Transverse colon (tissue), 4 donors: ENCODE measurements around the gene CEP63. TPM values are rescaled to one million over a fixed set of nuclear protein-coding genes. Genes with fewer than 3 reads are reported as not detected.
A peak's percentile ranks its signal among the peaks of the same experiment; 100 is the strongest.

Experiments
- DNase-seq: peaks from one replicate; pipeline ENCODE4 v3.0.0-alpha.2; 2019
- H3K27ac ChIP-seq, 4 donors: fragments of 200-600 bp; sonication (generic); 2 replicates each; pipeline ENCODE4 v1.5.1; 2016 to 2018; ENCODE audit warnings: inconsistent platforms in 4 of 4
- H3K27me3 ChIP-seq: fragments of 200-600 bp; sonication (generic); 2 replicates; pipeline ENCODE4 v1.5.1; 2017; ENCODE audit warnings: inconsistent platforms
- H3K36me3 ChIP-seq, 4 donors: fragments of 200-600 bp; sonication (generic); 2 replicates each; pipeline ENCODE4 v1.5.1; 2017 to 2019; ENCODE audit warnings: inconsistent platforms in 4 of 4
- H3K4me1 ChIP-seq, 4 donors: fragments of 200-600 bp; sonication (generic); 2 replicates each; pipeline ENCODE4 v1.5.1; 2017 to 2020; ENCODE audit warnings: inconsistent platforms in 4 of 4
- H3K4me3 ChIP-seq, 4 donors: fragments of 200-600 bp; sonication (generic); 1 replicate in 1 of 4; 2 replicates in 3 of 4; pipeline versions ENCODE4 v1.5.1 to v1.6.1; 2017 to 2019; ENCODE audit warnings: inconsistent platforms in 4 of 4
- H3K9me3 ChIP-seq, 2 donors: fragments of 200-600 bp; sonication (generic); 2 replicates each; pipeline ENCODE4 v1.5.1; 2017 to 2019; ENCODE audit warnings: inconsistent platforms in 2 of 2
- CTCF ChIP-seq, 5 experiments: fragments of 200-600 bp in 3 of 5; fragments of 450-650 bp in 2 of 5; sonication (generic) in 3 of 5; IDR thresholded peaks; 1 replicate in 2 of 5; 2 replicates in 3 of 5; pipeline ENCODE4 v1.5.1; 2016 to 2017; ENCODE audit warnings: antibody characterized with exemption in 5 of 5, inconsistent platforms in 3 of 5, mild to moderate bottlenecking in 2 of 5, moderate library complexity in 1 of 5
- EP300 ChIP-seq: sonication (generic); formaldehyde crosslinking; IDR thresholded peaks from one replicate; pipeline ENCODE4 v1.6.1; 2017; ENCODE audit warnings: antibody characterized with exemption, low read depth
- POLR2A ChIP-seq: fragments of 450-650 bp; IDR thresholded peaks from one replicate; pipeline ENCODE4 v1.6.1; 2016; ENCODE audit warnings: antibody characterized with exemption, mild to moderate bottlenecking, moderate library complexity
- POLR2AphosphoS5 ChIP-seq, 3 donors: sonication (generic); formaldehyde crosslinking; IDR thresholded peaks; one replicate each; pipeline ENCODE4 v1.6.1; 2016; ENCODE audit warnings: antibody characterized with exemption in 3 of 3
- WGBS, 2 donors: methylation state at CpG; one replicate each; pipeline ENCODE4 v1.1.5; 2018; ENCODE audit warnings: low coverage in 1 of 2; 5-methylcytosine and 5-hydroxymethylcytosine counted together
- in situ Hi-C, 4 donors: fragments of 200-750 bp; cut with MboI; loops; one replicate each; pipeline versions ENCODE4 v1.15.0 to v1.15.1; 2017; ENCODE audit warnings: low sequenced_read_pairs in 3 of 4, low pct_ligation_motif_present in 1 of 4, low pct_unique_long_range_greater_than_20kb in 1 of 4
- intact Hi-C: fragments of 100-400 bp; cut with DNase I; formaldehyde crosslinking; loops from one replicate; pipeline ENCODE4 v1.15.1; 2023; ENCODE audit warnings: low total_unique reads
- total RNA-seq, 4 donors: library from RNA; depleted of rRNA; stranded (reverse); fragments of >200 nt; gene quantifications; one replicate each; pipeline ENCODE4 v1.1.0, GENCODE V29; 2016

CEP63 gene
- total RNA-seq, 4 donors from 2014 or later = 12.1 to 29.2 (median 16.9) TPM

GRCh38 chr3:134483195-134483900 is 2.5 kb upstream of the CEP63 start:
- in situ Hi-C loops = no loop called here
- Histone ChIP-seq H3K27ac (peak overlapping the region; percentile 20 to 97 (median 96)), H3K36me3 (peaks cover 0 to 21% (median 7%) of the 10 kb centered on the region in 4 donors), H3K9me3 (no peaks in the 10 kb centered on the region), H3K4me3 (no peak overlapping the region), H3K4me1 (peaks cover 6 to 32% (median 26%) of the 10 kb centered on the region in 4 donors), H3K27me3 (no peaks in the 10 kb centered on the region)
- intact Hi-C loops = no loop called here
- TF ChIP-seq CTCF (IDR thresholded peaks at IDR 0.05) = no peak
- TF ChIP-seq EP300 = no peak
- TF ChIP-seq POLR2AphosphoS5 (IDR thresholded peaks at IDR 0.05) = no peak
- TF ChIP-seq POLR2A = no peak
- WGBS, 2 donors = 83 to 84% methylated on average over 3 to 7 of the region's 7 CpGs
- no peak for DNase-seq

- Histone ChIP-seq H3K4me3 (peak overlapping the region; percentile 72 to 81 (median 78)), H3K36me3 (peaks cover 0 to 13% (median 6%) of the 10 kb centered on the region in 4 donors), H3K9me3 (no peaks in the 10 kb centered on the region), H3K27ac (peak overlapping the region; percentile 94 to 97 (median 97)), H3K27me3 (no peaks in the 10 kb centered on the region), H3K4me1 (peaks cover 6 to 32% (median 26%) of the 10 kb centered on the region in 4 donors)
- in situ Hi-C loops (no loop called here), intact Hi-C loops (no loop called here)
- peak; percentile 93 for DNase-seq
- TF ChIP-seq POLR2AphosphoS5 (IDR thresholded peaks at IDR 0.05) (peak in 2 of 3 donors; percentile 31 to 68), CTCF (IDR thresholded peaks at IDR 0.05) (no peak)
- WGBS, 2 donors = 0 to 3% methylated on average over 11 to 24 of the region's 24 CpGs
Measured at GRCh38 chr3:134485075-134485717, 661 bp upstream of the CEP63 start.

- in situ Hi-C loops = no loop called here
Measured at GRCh38 chr3:134486577-134487041, 752 bp downstream of the CEP63 start.

More at GRCh38 chr3:134486577-134487041, 752 bp downstream of the CEP63 start:
- Histone ChIP-seq H3K9me3 (no peaks in the 10 kb centered on the region), H3K4me1 (peaks cover 6 to 32% (median 26%) of the 10 kb centered on the region in 4 donors), H3K36me3 (peaks cover 0 to 7% (median under 1%) of the 10 kb centered on the region in 4 donors), H3K27ac (peak overlapping the region; percentile 94 to 97 (median 97)), H3K27me3 (no peaks in the 10 kb centered on the region), H3K4me3 (peak overlapping the region; percentile 72 to 81 (median 78))
- intact Hi-C loops = no loop called here
- no peak for TF ChIP-seq POLR2AphosphoS5 (IDR thresholded peaks at IDR 0.05)
- TF ChIP-seq CTCF (IDR thresholded peaks at IDR 0.05) = no peak
- no peak for TF ChIP-seq POLR2A
- TF ChIP-seq EP300 = no peak
- DNase-seq = no peak
- 0 to 1% methylated on average over 12 to 17 of the region's 17 CpGs for WGBS, 2 donors
